Lung (tissue), 12 donors: Measurements from ENCODE around the gene STK35. TPM values are rescaled to one million over a fixed set of nuclear protein-coding genes. Genes with fewer than 3 reads are reported as not detected.

Experiments
- ATAC-seq: fragments of 200-7000 bp; cut with Tn5 transposase; one replicate; pipeline ENCODE4 v1.9.1; 2020; ENCODE audit warnings: moderate number of reproducible peaks; ENCODE audit not compliant: insufficient read depth, low FRiP score
- DNase-seq, 3 donors: peaks; one replicate each; pipeline ENCODE4 v3.0.0-alpha.2; 2013 to 2017
- H3K27ac ChIP-seq, 2 donors: one replicate each; pipeline ENCODE4 v1.5.1; 2013; ENCODE audit warnings: mild to moderate bottlenecking in 2 of 2, moderate library complexity in 2 of 2, control low read depth in 1 of 2, inconsistent platforms in 1 of 2, low read depth in 1 of 2, low read length in 1 of 2
- H3K27me3 ChIP-seq, 3 donors: one replicate each; pipeline ENCODE4 v1.5.1; 2013; ENCODE audit warnings: low read length in 2 of 3; ENCODE audit not compliant: control insufficient read depth in 3 of 3, insufficient read depth in 3 of 3
- H3K36me3 ChIP-seq, 4 donors: one replicate each; pipeline ENCODE4 v1.5.1; 2013; ENCODE audit warnings: low read length in 4 of 4, mild to moderate bottlenecking in 1 of 4, moderate library complexity in 1 of 4; ENCODE audit not compliant: control insufficient read depth in 4 of 4, insufficient read depth in 4 of 4
- H3K4me1 ChIP-seq, 5 donors: one replicate each; pipeline ENCODE4 v1.5.1; 2013; ENCODE audit warnings: low read length in 5 of 5, mild to moderate bottlenecking in 2 of 5, moderate library complexity in 1 of 5; ENCODE audit not compliant: control insufficient read depth in 5 of 5, insufficient read depth in 5 of 5
- H3K4me3 ChIP-seq: one replicate; pipeline ENCODE4 v1.5.1; 2013; ENCODE audit warnings: mild to moderate bottlenecking, control low read depth, moderate library complexity
- H3K9ac ChIP-seq, 2 donors: one replicate each; pipeline ENCODE4 v1.5.1; 2013; ENCODE audit warnings: low read length in 2 of 2, control low read depth in 1 of 2; ENCODE audit not compliant: insufficient read depth in 1 of 2
- H3K9me3 ChIP-seq, 4 donors: one replicate each; pipeline ENCODE4 v1.5.1; 2013; ENCODE audit warnings: low read length in 3 of 4, mild to moderate bottlenecking in 1 of 4, moderate library complexity in 1 of 4; ENCODE audit not compliant: control insufficient read depth in 4 of 4, insufficient read depth in 3 of 4
- WGBS, 2 donors: extraction: QIAGEN DNeasy Blood & Tissue Kit; methylation state at CpG; one replicate each; pipeline ENCODE4 v1.1.7; 2013; 5-methylcytosine and 5-hydroxymethylcytosine counted together
- polyA plus RNA-seq, 2 donors: library from polyadenylated mRNA; stranded (reverse); fragments of 200-250 nt; gene quantifications; one replicate each; pipeline ENCODE4 v1.2.1, GENCODE V29; 2013
- total RNA-seq, 2 donors: library from RNA; depleted of rRNA in 1 of 2; stranded (reverse); fragments of >200 nt in 1 of 2; gene quantifications; one replicate each; pipeline ENCODE4 v1.2.1, GENCODE V29; 2014 to 2021
- TF ChIP-seq, protein P1 (sequence below): IDR thresholded peaks from 2 replicates; pipeline ENCODE4 v1.5.1; 2012; ENCODE audit warnings: mild to moderate bottlenecking; ENCODE audit errors: control extremely low read depth, extremely low read depth
- donor health status: control.
- donor health status: control.
- donor health status: Bipolar disorder and iron deficiency.
- donor health status: healthy.
- donor health status: DM: yes; HTN: yes; CAD: no.

STK35 gene
- total and polyA plus RNA-seq, 4 donors: 5.8 to 24.2 (median 12.5) TPM

DNA sequence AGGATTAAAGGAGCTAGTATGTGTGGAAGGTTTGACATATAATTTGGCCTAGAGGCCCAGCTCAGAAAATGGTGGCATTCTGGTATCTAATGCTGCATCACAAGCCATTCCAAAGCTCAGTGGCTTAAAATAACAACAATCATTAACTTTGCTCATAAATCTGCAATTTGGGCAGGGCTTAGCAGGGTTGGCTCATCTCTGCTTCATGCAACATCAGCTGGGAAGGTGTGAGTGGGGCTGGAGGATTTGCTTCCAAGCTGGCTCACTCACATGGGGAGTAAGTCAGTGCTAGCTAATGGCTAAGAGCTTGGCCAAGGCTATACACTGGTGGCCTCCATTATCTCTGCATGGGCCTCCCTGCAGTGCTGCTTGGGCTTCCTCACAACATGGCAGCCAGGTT lies 48.0 kb upstream of the STK35 start:
- Histone ChIP-seq H3K4me3 (no peak overlapping the region), H3K4me1 (peaks cover 0 to 1% (median 0%) of the 10 kb centered on the region in 5 donors), H3K9me3 (peaks cover 0 to 19% (median 2%) of the 10 kb centered on the region in 4 donors), H3K27ac (no peak overlapping the region), H3K36me3 (no peaks in the 10 kb centered on the region), H3K27me3 (peaks cover 3 to 21% (median 5%) of the 10 kb centered on the region in 3 donors), H3K9ac (no peak overlapping the region)
- ATAC-seq (no peak), DNase-seq (no peak)
- TF ChIP-seq, protein P1, sequence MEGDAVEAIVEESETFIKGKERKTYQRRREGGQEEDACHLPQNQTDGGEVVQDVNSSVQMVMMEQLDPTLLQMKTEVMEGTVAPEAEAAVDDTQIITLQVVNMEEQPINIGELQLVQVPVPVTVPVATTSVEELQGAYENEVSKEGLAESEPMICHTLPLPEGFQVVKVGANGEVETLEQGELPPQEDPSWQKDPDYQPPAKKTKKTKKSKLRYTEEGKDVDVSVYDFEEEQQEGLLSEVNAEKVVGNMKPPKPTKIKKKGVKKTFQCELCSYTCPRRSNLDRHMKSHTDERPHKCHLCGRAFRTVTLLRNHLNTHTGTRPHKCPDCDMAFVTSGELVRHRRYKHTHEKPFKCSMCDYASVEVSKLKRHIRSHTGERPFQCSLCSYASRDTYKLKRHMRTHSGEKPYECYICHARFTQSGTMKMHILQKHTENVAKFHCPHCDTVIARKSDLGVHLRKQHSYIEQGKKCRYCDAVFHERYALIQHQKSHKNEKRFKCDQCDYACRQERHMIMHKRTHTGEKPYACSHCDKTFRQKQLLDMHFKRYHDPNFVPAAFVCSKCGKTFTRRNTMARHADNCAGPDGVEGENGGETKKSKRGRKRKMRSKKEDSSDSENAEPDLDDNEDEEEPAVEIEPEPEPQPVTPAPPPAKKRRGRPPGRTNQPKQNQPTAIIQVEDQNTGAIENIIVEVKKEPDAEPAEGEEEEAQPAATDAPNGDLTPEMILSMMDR: no peak

DNA sequence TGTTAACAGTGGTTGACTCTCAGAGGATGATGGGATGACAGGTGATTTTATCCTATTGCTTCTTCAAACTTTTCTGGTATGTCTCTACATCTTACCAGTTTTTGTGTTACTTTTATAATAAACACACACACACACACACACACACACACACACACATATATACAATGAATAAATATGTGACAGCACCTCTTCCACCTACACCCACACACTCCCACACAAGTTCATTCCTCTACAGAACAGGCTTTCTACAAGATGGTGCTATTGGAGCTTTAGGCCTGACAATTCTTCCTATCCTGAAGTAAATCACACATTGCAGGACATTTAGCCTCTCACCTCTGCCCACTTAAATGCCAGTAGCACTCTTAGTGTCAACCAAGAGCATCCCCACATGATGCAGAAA lies 46.7 kb upstream of the STK35 start:
- no peak overlapping the region for H3K9ac ChIP-seq
- no peaks in the 10 kb centered on the region for H3K4me1 ChIP-seq
- H3K27ac ChIP-seq: no peak overlapping the region
- H3K4me3 ChIP-seq: no peak overlapping the region
- H3K36me3 ChIP-seq: no peaks in the 10 kb centered on the region
- H3K27me3 ChIP-seq: peaks cover 3 to 16% (median 6%) of the 10 kb centered on the region in 3 donors
- H3K9me3 ChIP-seq: peaks cover 0 to 18% (median 2%) of the 10 kb centered on the region in 4 donors
- ATAC-seq (no peak), DNase-seq (no peak)
- TF ChIP-seq, protein P1: no peak

DNA sequence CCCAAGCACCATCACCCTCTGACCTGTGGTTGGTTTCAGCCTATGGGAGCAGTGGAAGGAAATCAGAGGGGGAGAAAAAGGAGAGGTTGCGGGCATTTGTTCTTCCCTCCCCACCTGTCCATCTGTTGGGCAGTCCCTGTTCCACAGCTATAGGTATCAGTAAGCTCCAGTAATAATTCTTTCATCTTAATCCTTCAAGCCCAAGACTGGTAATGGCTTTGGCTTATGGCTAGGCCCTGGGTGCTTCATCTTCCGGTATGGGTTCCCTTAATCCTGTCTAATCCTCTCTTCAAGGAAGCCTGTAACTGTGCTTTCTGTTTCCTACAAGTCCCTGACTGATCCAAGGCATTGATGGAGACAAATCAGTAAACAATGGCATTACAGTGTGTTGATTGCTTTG lies 42.2 kb upstream of the STK35 start:
- no peak overlapping the region for H3K9ac ChIP-seq
- TF ChIP-seq, protein P1: no peak
- H3K27me3 ChIP-seq: peaks cover 3 to 12% (median 6%) of the 10 kb centered on the region in 3 donors
- no peaks in the 10 kb centered on the region for H3K4me1 ChIP-seq
- H3K4me3 ChIP-seq: no peak overlapping the region
- no peaks in the 10 kb centered on the region for H3K36me3 ChIP-seq
- no peak for DNase-seq
- 83 to 84% methylated on average over 2 of the region's 2 CpGs for WGBS, 2 donors
- no peak overlapping the region for H3K27ac ChIP-seq
- H3K9me3 ChIP-seq: peaks cover 0 to 3% (median 1%) of the 10 kb centered on the region in 4 donors
- no peak for ATAC-seq

DNA sequence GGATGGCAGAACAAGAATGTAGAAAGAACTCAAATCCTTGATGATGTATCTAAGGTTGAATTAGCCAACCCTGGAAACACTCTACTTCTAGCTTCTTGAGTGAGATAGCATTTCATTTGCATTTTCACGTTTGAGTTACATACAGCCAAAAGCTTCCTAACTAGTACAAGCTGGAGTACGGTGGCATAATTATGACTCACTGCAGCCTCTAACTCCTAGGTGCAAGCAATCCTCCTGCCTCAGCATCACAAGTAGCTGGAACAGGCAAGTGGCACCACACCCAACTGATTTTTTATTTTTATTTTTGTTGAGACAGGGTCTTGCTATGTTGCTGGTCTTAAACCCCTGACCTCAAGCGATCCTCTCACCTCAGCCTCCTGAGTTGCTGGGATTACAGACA lies 36.5 kb upstream of the STK35 start:
- no peak overlapping the region for H3K27ac ChIP-seq
- no peaks in the 10 kb centered on the region for H3K4me1 ChIP-seq
- peaks cover 0 to 2% (median 0%) of the 10 kb centered on the region in 4 donors for H3K9me3 ChIP-seq
- H3K27me3 ChIP-seq: peaks cover 0 to 10% (median 0%) of the 10 kb centered on the region in 3 donors
- 58 to 67% methylated on average over 3 of the region's 3 CpGs for WGBS, 2 donors
- ATAC-seq (no peak), DNase-seq (no peak)
- TF ChIP-seq, protein P1: no peak
- no peak overlapping the region for H3K9ac ChIP-seq
- no peak overlapping the region for H3K4me3 ChIP-seq
- no peaks in the 10 kb centered on the region for H3K36me3 ChIP-seq
